Endothelial cell of umbilical vein (primary cell): ENCODE measurements around the gene SLC7A4. TPM values are rescaled to one million over a fixed set of nuclear protein-coding genes. Genes with fewer than 3 reads are reported as not detected.

Experiments used
- BruUV-seq: library from RNA; stranded (reverse); fragments of 400-500 nt; replicated peaks from 2 replicates; lab custom pipeline; 2021; lab: Mats Ljungman, UMichigan
- CTCF ChIA-PET: fragments of 300-600, 350-600 bp; sonication (Branson Sonifier 250); formaldehyde crosslinking; loops from one replicate; lab custom pipeline; 2021; ENCODE audit warnings: antibody characterized with exemption, inconsistent platforms; lab: Charles Lee
- POLR2A ChIA-PET: fragments of 300-600, 350-600 bp; sonication (Branson Sonifier 250); formaldehyde crosslinking; loops from one replicate; lab custom pipeline; 2021; ENCODE audit warnings: antibody characterized with exemption, inconsistent platforms; lab: Charles Lee
- DNase-seq: peaks from one replicate; pipeline ENCODE4 v3.0.0-alpha.2; 2011; ENCODE audit warnings: low read depth, low spot score
- FAIRE-seq: peaks from 2 replicates; lab custom pipeline; 2011; peaks lifted over from hg19 to GRCh38; lab: Jason Lieb, UNC
- H2AFZ ChIP-seq: 2 replicates; pipeline ENCODE4 v1.6.0; 2012; ENCODE audit warnings: low read depth, low read length, control low read depth, inconsistent platforms
- H3K27ac ChIP-seq: 2 replicates; pipeline ENCODE4 v1.5.1; 2011; ENCODE audit warnings: low read depth, mild to moderate bottlenecking, control low read depth, low read length, moderate library complexity; ENCODE audit not compliant: insufficient read depth
- H3K27me3 ChIP-seq, 2 experiments: 2 replicates each; pipeline versions ENCODE4 v1.6.0 to v1.6.1; 2011; ENCODE audit warnings: low read length in 2 of 2, mixed read lengths in 1 of 2; ENCODE audit not compliant: control insufficient read depth in 2 of 2, insufficient read depth in 2 of 2
- H3K36me3 ChIP-seq, 2 experiments: 2 replicates in 1 of 2; 3 replicates in 1 of 2; pipeline ENCODE4 v1.5.1; 2011; ENCODE audit warnings: low read length in 2 of 2, mild to moderate bottlenecking in 1 of 2, moderate library complexity in 1 of 2; ENCODE audit not compliant: control insufficient read depth in 2 of 2, insufficient read depth in 2 of 2; ENCODE audit errors: extremely low read depth in 1 of 2
- H3K4me1 ChIP-seq: 3 replicates; pipeline ENCODE4 v1.5.1; 2011; ENCODE audit warnings: mild to moderate bottlenecking, low read length; ENCODE audit not compliant: control insufficient read depth, insufficient read depth; ENCODE audit errors: extremely low read depth
- H3K4me2 ChIP-seq: 2 replicates; pipeline ENCODE4 v1.6.1; 2011; ENCODE audit warnings: low read length, control low read depth, mixed read lengths; ENCODE audit not compliant: insufficient read depth
- H3K4me3 ChIP-seq, 3 experiments: fragments of 200-600 bp in 1 of 3; sonication (generic), shearing (Covaris generic) in 1 of 3; replicated peaks in 1 of 3; 2 replicates each; pipeline ENCODE4 v1.5.1; 2011 to 2016; ENCODE audit warnings: control low read depth in 3 of 3, low read length in 3 of 3, mild to moderate bottlenecking in 2 of 3, inconsistent platforms in 1 of 3, low read depth in 1 of 3, moderate library complexity in 1 of 3; ENCODE audit not compliant: insufficient read depth in 1 of 3
- H3K79me2 ChIP-seq: 2 replicates; pipeline ENCODE4 v1.6.0; 2012; ENCODE audit warnings: low read length, inconsistent platforms; ENCODE audit not compliant: control insufficient read depth, insufficient read depth
- H3K9ac ChIP-seq: replicated peaks from 2 replicates; pipeline ENCODE3; 2011; ENCODE audit warnings: low read length, control low read depth; ENCODE audit not compliant: insufficient read depth; ENCODE audit errors: extremely low read depth
- H3K9me1 ChIP-seq: replicated peaks from 3 replicates; pipeline ENCODE4 v1.6.0; 2011; ENCODE audit warnings: mild to moderate bottlenecking, low read length; ENCODE audit not compliant: control insufficient read depth, insufficient read depth; ENCODE audit errors: extremely low read depth
- H3K9me3 ChIP-seq: replicated peaks from 2 replicates; pipeline ENCODE4 v1.5.1; 2012; ENCODE audit warnings: low read length, inconsistent platforms; ENCODE audit not compliant: control insufficient read depth, insufficient read depth
- H4K20me1 ChIP-seq: replicated peaks from 2 replicates; pipeline ENCODE3; 2011; ENCODE audit warnings: mild to moderate bottlenecking, low read length; ENCODE audit not compliant: control insufficient read depth, insufficient read depth; ENCODE audit errors: extremely low read depth
- CTCF ChIP-seq, 2 donors: IDR thresholded peaks; 1 replicate in 1 of 2; 2 replicates in 1 of 2; pipeline ENCODE4 v1.5.1; 2011; ENCODE audit warnings: low read length in 2 of 2, mild to moderate bottlenecking in 2 of 2, moderate library complexity in 2 of 2, control low read depth in 1 of 2, inconsistent platforms in 1 of 2, low read depth in 1 of 2; ENCODE audit not compliant: insufficient read depth in 1 of 2; ENCODE audit errors: extremely low read depth in 1 of 2
- EZH2 ChIP-seq: IDR thresholded peaks from 2 replicates; pipeline ENCODE4 v1.6.1; 2012; ENCODE audit warnings: borderline replicate concordance, low read depth, mild to moderate bottlenecking, moderate library complexity, low read length, inconsistent platforms; ENCODE audit not compliant: severe bottlenecking
- FOS ChIP-seq: IDR thresholded peaks from 2 replicates; pipeline ENCODE4 v1.6.1; 2011; ENCODE audit warnings: mild to moderate bottlenecking, low read length, moderate library complexity, borderline replicate concordance; ENCODE audit not compliant: insufficient read depth
- GATA2 ChIP-seq: IDR thresholded peaks from 2 replicates; pipeline ENCODE4 v1.7.0; 2011; ENCODE audit warnings: low read depth, mild to moderate bottlenecking, moderate library complexity, mixed read lengths, low read length; ENCODE audit not compliant: insufficient read length, insufficient read depth
- JUN ChIP-seq: IDR thresholded peaks from 2 replicates; pipeline ENCODE4 v1.6.1; 2011; ENCODE audit warnings: borderline replicate concordance, low read depth; ENCODE audit not compliant: insufficient read length, insufficient read depth
- MAX ChIP-seq: IDR thresholded peaks from 2 replicates; pipeline ENCODE4 v1.6.1; 2011; ENCODE audit not compliant: insufficient read depth, insufficient read length
- MYC ChIP-seq: IDR thresholded peaks from one replicate; pipeline ENCODE4 v1.6.1; 2011; ENCODE audit warnings: mild to moderate bottlenecking, low read depth, low read length
- POLR2A ChIP-seq: IDR thresholded peaks from 2 replicates; pipeline ENCODE4 v1.6.1; 2012; ENCODE audit warnings: low read depth, mild to moderate bottlenecking, control low read depth, low read length
- POLR2AphosphoS5 ChIP-seq: IDR thresholded peaks from 2 replicates; pipeline ENCODE4 v1.6.1; 2012; ENCODE audit warnings: low read depth, mild to moderate bottlenecking, control low read depth, low read length, moderate library complexity; ENCODE audit not compliant: insufficient read depth
- dilution Hi-C: fragments of 300-500 bp; cut with MboI; formaldehyde crosslinking; loops from one replicate; pipeline ENCODE4 v1.15.0; 2019; ENCODE audit warnings: low sequenced_read_pairs; ENCODE audit not compliant: extremely low pct_ligation_motif_present
- intact Hi-C: fragments of 100-400 bp; cut with micrococcal nuclease; formaldehyde crosslinking; loops from one replicate; pipeline ENCODE4 v1.10.0; 2022
- polyA plus RNA-seq, 4 experiments: library from polyadenylated mRNA; depleted of rRNA in 3 of 4; stranded (reverse) in 3 of 4; unstranded in 1 of 4; fragments of >200 nt; gene quantifications; 2 replicates each; pipeline versions ENCODE4 v1.2.1 to v1.2.3, GENCODE V29; 2011 to 2012; ENCODE audit warnings: missing spikeins in 1 of 4
- total RNA-seq: library from RNA; stranded (reverse); gene quantifications from 2 replicates; pipeline ENCODE4 v1.2.3, GENCODE V29; 2021

Gene SLC7A4
- total and polyA plus RNA-seq, 2 donors (not counting 3 experiments of a cell fraction or from before 2014, with no cell fraction given): not detected

- no peaks in the 10 kb centered on the region for H4K20me1 ChIP-seq
- no TSS peak for BruUV-seq
- peaks cover 27 to 29% of the 10 kb centered on the region in 2 experiments for H3K27me3 ChIP-seq
- dilution Hi-C loops: no loop called here
- H3K4me2 ChIP-seq: no peak overlapping the region
- FAIRE-seq (no peak), DNase-seq (no peak)
- H3K79me2 ChIP-seq: no peaks in the 10 kb centered on the region
- H3K9me1 ChIP-seq: no peaks in the 10 kb centered on the region
- H3K4me3 ChIP-seq: no peak overlapping the region
- ChIA-PET POLR2A (no interaction called here), CTCF (no interaction called here)
- no peak overlapping the region for H3K27ac ChIP-seq
- H3K9me3 ChIP-seq: no peaks in the 10 kb centered on the region
- H3K4me1 ChIP-seq: no peaks in the 10 kb centered on the region
- no peak overlapping the region for H2AFZ ChIP-seq
- no peak overlapping the region for H3K9ac ChIP-seq
- H3K36me3 ChIP-seq: no peaks in the 10 kb centered on the region
- intact Hi-C loops: no loop called here
- TF ChIP-seq POLR2A: no peak
- no peak for TF ChIP-seq POLR2AphosphoS5
- TF ChIP-seq JUN: no peak
- no peak for TF ChIP-seq CTCF (IDR thresholded peaks at IDR 0.05; ENCODE audit: extremely low read depth in 1 of 2, insufficient read depth in 1 of 2, low read depth in 1 of 2, low read length in 2 of 2)
- TF ChIP-seq MAX: no peak
- TF ChIP-seq GATA2: no peak
- TF ChIP-seq EZH2: no peak
- TF ChIP-seq MYC: no peak
- TF ChIP-seq FOS: no peak
Measured at GRCh38 chr22:21034989-21035388, 2.6 kb upstream of the SLC7A4 start.
